ENCODE measurements around the gene SBK1.

The SBK1 gene

DNA sequence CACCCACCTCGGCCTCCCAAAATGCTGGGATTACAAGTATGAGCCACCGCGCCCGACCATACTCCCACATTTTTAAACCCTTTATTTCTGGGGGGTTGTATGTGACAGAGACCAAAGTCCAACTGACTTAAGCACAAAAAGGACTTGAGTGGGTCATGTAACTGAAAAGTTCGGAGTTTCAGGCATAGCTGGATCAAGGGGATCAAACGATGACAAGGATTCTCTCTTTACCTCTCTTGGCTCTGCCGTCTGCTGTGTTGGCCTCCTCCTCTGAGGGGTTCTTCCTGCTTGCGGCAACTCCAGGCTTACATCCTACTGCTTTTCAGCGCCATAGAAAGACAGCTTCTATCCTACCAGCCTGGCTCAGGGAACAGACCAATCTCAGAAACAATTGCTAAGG is 9.2 kb upstream of the SBK1 start:
- no peak for DNase-seq

DNA sequence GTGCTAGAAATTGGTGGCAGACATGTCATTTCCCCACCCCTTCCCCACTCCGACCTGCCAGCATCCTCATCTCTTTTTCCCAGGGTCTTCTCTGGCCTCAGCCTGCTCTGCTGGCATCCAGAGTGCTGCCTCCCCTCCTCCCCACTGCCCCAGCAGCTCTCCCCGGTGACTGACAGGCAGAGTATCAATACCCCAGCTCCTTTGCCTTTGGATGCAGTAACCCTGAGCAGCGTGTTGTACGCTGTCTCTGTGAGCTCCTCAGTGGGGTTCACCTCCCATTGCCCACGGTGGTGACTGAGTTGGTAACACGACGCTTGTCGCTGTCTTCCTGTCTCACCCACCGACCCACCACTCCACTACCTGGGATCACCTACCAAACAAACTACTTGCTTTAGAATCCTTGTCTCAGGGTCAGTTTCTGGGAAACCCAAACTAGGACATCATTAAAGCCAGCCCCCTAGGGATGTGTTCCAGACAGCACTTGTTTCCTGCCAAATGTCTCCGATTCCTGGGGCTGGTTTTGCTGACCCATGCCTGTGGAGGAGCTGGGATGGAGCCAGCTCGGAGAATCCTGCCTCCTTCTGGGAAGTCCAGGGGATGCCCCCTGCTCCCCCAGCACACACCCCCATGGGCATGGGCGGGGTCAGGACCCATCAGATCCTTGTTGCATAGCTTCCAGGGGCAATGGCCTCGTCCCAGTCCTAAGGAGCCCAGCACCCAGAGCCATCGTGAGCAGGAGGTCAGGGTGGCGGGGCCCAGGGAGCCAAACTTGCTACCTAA is 8.3 kb upstream of the SBK1 start:
- no peak for DNase-seq

DNA sequence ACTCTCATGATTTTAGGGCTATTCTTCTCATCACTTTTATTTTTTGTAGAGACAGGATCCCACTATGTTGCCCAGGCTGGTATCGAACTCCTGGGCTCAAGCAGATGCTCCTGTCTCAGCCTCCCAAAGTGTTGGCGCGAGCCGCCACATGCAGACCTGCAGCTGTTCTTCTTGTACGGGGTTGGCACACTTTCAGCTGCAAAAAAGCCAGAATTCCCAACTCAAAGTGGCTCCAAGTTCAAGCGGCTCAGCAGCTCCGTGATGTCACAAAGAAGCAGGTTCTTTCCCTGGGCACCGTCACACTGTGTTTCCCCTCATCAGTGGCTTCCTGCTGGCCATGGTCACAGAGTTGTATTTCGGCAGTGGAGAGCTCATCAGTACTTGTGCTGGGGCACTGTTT is 6.7 kb upstream of the SBK1 start:
- DNase-seq: no peak

DNA sequence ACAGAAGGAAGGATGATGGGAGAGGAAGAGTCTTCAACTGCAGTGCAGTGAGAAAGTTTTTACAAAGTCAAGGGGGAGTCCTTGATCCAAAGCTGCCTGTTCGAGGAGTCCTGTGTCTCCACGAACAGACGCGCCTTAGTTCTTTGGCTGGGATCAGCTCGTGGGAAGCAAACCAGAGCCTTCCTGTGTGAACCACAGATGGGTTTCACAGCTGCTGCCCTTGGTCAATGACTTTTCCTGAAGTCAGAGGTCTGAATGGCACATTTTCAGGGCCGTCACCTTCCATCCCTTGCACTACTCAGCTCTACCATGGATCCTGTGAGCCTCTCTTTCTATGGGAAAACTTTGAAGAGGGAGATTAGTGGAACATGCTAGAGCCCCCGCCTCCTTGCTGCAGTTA is 4.2 kb upstream of the SBK1 start:
- no peak for DNase-seq

DNA sequence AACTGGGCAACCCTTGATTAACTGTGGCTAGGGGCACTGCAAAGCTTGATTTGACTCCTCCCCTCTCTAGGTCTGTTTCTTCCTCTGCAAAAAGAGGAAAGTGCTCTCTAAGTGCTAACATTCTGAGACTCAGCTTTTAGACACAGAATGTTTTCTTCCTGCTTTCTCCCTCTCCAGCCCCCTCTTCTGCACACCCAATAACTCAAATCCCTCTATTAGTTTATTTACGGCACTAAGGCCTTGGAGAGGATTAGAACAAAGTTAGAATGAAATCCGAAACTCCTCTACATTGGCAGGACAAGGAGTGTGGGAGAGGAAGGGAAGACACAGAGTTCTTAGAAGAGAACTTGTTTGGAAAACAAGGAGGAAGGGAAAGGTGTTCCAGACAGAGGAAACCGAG is 3.3 kb upstream of the SBK1 start:
- DNase-seq: no peak

DNA sequence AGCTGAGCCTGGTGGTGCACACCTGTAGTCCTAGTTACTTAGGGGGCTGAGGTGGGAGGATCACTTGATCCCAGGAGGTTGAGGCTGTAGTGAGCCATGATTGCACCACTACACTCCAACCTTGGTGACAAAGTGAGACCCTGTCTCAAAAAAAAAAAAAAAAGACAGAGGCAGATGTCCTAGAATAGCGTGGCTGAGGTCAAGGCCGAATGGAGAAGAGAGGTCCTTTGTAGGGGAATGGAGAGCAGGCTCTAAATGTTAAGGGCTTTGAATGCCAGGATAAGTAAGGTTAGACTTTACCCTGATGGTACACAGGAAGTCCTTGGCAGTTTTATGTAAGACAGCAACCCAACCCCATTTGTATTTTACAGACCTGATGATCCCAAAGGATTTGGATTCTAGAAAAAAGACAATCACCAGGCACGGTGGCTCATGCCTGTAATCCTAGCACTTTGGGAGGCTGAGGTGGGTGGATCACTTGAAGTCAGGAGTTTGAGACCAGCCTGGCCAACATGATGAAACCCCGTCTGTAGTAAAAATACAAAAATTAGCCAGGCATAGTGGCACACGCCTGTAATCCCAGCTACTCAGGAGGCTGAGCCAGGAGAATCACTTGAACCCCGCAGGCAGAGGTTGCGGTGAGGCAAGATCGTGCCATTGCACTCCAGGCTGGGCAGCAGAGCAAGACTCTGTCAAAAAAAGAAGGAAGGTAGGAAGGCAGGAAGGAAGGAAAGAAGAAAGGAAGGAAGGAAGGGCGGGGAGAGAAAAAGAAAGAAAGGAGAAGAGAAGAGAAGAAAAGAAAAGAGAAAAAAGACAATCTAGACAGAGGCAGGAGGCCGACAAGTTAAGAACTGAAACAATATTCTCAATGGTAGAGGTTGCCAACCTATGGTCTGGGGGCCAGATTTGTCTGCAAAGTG is 2.1 kb upstream of the SBK1 start:
- no peak for DNase-seq

DNA sequence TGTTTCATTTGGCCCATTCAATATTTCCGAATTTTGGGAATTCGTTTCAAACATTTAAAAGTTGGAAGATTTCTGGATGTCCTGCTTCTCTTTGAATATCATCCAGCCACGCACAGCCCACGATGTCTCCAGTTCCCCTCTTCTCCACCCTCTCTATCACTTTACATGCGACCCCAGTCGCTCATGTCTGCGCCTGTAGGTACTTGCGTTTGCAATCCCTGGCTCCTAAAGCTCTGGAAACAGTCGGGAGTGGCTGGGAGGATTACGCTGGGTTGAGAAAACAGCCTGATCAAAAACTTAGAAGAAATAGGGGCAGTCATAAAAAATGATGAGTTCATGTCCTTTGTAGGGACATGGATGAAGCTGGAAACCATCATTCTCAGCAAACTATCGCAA is 1.5 kb upstream of the SBK1 start:
- no peak for DNase-seq

DNA sequence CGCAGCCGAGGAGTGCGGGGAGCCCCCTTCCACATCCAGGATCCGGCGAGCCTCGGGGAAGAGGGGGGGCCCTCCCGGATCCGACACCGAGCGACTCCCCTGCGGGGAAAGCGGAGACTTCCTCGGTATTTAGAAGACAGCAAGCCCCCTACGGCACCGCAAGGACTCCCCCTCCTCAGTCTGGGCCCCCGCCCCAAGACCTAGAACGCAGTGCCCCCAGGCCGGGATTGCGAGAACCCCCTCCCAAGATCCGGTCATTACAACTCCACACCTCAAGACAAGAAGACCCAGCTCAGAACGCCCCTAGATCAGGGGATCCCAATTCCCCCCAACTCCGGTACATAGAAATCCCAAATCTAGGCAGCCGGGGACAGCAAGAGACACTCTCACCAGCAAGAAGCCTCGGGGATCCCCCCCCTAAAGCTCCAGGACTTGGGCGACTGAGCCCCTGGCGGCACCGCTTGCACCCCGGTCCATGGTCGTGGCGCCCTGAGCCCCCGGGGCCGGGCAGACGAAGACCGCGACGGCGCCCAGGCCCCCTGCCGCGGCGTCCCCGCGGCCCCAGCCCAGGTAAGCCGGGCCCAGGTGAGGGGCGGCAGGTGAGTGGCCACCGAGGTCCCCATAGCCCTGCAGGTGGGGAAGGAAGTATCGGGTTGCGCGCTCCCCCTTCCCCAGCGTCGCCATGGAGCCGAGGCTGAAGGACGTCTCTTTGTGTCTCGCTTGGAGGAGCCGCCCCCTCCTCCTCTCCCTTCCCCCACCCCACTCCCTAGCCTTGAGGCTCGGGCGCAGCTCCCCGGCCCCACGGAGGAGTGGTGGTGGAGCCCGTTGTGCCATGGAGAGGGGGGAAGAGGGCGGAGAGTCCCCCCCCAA is 641 bp downstream of the SBK1 start:
- DNase-seq: no peak

DNA sequence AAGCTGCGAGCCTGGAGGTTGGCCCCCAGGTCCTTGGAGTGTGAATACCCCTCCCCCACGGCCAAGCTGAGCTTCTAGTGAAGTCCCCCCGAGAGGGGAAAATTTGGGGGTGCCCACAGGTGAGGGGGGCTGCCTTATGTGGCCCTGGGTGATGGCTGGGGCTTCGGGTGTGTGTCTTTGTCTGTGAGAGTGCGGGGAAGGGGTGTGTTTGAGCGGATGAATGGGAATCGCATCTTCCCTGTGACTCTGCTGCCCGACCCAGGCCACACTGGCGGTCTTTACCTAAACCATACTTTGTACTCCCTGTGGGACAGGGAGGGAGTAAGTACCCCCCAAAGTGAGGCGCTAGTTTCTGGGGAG is 1.3 kb downstream of the SBK1 start:
- no peak for DNase-seq

DNA sequence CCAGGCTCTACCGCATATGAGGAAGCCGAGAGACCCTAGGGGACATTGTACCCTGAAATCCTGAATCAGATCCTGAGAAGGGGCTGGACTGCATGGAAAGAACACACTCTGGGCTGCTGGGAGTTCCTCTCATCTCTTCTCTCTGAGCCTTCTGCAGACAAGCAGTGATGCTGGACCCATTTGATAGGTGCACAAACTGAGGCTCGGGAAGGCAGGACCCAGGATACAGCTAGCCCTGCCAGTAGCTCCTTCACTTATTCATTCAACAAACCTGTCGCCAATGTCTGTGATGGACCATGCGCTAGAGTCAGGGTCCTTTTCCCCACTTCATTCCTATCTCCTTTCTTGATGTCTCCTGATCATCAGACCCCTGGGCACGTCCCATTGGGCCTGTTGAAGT is 1.9 kb downstream of the SBK1 start:
- no peak for DNase-seq

DNA sequence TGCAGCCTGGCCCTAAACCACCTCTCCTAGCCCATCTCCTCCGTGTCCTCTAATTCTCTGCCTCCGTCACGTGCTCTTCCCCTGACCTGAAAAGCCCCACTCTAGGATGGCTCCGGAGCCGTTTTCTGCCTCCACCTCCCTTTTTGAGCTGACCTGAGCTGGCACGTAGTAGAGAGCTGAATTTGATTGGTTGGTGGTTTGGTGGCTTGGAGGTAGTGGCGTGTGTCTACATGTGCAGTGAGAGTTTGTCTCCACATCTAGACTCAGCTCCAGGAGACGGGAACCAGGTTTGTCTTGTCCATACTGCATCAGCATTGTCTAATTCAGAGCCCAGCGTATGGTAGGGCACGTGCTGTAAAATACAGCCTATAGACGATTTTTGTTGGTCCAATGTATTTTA is 3.0 kb downstream of the SBK1 start:
- DNase-seq: no peak

DNA sequence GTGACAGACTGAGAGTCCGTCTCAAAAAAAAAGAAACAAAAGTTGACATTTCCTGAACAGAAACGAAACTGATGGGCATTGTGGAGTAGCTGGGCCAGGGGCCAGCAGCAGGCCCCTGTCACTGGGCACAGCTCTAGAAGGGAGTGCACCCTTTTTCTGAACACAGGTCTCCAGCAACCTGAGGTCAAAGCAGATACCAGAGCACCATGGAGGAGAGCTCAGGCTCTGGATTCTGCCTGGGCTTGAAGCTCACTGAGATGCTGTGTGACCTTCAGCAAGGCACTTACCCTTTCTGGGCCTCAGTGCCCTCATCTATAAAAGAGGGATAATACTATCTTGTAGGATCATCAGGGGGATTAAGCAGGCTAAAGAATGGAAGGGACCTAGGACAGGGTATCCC is 5.0 kb downstream of the SBK1 start:
- no peak for DNase-seq

DNA sequence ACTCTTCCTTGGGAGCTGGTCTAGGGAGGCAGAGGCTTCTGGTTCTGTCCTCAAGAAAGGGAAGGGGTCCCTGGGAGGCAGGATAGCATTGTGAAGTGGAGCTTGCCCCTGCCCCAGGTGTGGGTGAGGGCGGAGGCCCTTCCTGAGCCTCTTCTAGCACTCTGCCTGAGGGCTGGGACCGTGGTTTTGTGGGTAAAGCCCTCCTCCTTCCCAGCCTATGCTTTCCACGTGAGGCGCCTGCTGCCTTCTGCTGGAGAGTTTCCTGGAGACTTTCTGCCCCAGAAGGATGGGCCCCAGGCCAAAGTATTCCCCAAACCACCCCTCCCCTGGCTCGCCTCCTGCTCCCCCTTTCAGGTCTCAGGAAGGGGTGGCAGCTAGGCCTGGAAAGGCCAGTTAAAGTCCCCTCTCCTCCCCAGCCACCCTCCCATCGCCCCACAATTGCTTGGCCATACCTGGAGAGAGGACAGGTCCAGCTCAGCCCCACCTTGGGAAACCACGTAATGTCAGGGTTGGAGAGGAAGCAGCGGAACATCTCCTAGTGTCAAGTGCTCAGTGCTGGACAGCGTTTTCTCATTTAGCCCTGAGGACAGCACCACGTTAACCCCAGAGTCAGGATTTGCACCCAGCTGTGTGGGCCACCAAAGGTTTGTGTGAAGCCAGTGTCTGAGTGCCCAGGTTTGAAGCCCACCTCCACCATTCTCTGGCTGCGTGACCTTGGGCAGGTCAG is 5.6 kb downstream of the SBK1 start:
- no peak for DNase-seq

DNA sequence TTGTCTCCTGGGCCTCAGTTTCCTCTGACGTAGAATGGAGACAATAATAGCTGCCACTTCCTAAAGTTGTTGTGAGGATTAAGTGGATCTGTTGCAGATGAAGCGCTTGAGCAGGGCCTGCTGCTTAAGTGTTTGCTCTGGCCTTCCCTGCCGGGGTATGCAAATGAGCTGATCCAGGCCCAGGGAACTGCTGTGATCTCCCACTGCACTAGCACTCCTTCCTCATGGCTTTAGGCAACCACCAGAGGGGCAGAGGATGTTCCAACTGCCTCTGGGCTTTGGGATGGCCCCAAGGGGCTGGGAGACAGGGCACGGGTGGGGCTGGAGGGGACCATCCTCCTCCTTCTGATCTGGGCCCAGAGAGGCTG is 6.2 kb downstream of the SBK1 start:
- no peak for DNase-seq

DNA sequence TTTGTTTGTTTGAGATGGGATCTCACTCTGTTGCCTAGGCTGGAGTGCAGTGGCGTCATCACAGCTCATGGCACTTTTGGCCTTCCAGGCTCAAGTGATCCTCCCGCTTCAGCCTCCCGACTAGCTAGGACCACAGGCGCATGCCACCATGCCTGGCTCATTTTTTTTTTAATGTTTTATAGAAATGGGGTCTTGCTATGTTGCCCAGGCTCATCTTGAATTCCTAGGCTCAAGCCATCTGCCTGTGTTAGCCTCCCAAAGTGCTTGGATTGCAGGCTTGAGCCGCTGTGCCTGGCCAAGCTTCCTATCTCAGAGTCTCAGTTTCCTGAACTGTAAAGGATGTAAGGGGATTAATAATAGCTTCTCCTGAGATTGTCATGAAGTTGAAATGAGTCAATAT is 8.0 kb downstream of the SBK1 start:
- no peak for DNase-seq

DNA sequence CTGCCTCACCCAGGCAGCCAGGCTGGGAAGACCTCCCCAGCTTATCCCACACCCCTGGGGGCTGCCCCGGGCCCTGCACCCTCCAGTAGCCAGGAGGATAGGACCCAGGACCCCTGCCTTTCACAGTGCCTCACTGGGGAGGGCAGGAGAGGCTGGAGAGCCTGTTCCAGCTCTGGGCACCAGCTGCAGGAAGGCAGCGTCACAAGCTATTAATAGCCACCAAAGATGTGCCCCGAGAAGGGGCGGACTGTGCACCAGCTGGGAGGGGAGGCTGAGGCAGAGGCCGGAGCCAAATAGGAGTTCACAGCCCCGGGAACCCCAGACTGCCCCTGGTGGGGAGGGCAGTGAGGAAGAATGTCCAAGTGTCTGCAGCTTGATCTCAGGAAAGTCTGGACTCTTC is 8.8 kb downstream of the SBK1 start:
- DNase-seq: no peak

DNA sequence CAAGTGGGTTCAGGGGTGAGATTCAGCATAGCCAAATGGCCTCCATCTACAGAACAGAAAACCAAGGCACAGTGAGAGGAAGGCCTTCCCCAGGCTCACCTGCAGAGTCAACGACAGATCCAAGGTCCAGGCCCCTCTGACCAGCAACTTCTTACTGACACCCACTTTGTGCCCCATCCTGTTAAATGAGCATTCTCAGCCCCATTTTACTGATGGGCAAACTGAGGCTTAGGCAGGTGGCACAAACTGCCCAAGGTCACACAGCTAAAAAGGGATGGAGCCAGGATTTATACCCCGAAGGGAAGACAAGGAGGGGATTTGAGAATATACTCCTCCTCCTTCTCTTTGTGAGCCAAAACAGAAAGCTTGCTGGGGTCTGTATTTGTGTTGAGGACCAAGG is 9.3 kb downstream of the SBK1 start:
- DNase-seq: no peak

DNA sequence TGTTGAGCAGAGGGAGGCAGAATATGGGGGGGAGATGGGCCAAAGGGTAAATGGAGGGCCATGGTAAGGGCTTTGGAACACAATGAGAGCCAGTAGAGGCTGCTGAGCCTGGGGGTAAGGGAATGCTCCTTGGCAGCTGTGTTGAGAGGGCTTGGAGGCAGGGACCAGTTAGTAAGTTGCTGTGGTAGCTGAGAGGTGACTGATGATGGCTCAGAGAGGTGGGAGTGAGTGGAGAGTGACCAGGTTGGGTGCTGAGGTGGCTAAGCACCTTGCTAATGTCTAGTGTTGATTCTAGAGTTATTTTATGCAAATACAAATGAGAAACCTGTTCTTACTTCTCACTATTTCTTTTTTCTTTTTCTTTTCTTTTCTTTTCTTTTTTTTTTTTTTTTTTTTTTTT is 10.8 kb downstream of the SBK1 start:
- DNase-seq: no peak

DNA sequence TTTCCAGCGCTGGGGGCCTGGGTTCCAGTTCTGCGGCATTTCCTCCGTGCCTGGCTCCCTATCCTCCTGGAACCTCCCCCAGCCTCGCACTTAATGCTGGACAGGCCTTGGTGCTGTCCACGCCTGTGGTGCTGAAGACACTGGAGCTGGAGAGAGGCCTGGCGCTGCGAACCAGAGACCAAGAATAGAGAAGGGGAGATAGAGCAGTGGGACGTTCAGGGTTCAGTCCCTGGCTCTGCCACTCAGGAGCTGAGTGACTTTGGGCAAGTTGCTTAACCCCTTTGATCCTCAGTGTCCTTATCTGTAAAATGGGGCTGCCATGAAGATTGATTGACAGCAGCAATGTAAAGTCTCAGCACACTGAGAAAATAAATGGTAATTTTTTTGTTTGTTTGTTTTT is 11.9 kb downstream of the SBK1 start:
- DNase-seq: no peak

DNA sequence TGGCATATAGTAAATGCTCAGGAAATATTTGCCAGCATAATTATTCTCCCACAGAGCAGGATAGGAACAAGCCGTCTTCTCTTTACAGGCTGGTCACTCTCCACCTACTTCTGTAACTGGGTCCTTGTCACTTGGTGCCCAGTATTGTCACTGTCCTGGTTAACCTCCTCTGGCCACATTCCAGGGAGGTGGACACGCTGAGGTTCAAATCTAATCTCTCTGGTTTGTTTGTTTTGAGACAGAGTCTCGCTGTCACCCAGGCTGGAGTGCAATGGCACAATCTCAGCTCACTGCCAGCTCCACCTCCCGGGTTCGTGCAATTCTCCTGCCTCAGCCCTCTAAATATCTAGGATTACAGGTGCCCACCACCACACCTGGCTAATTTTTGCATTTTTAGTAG is 15.6 kb downstream of the SBK1 start:
- no peak for DNase-seq

DNA sequence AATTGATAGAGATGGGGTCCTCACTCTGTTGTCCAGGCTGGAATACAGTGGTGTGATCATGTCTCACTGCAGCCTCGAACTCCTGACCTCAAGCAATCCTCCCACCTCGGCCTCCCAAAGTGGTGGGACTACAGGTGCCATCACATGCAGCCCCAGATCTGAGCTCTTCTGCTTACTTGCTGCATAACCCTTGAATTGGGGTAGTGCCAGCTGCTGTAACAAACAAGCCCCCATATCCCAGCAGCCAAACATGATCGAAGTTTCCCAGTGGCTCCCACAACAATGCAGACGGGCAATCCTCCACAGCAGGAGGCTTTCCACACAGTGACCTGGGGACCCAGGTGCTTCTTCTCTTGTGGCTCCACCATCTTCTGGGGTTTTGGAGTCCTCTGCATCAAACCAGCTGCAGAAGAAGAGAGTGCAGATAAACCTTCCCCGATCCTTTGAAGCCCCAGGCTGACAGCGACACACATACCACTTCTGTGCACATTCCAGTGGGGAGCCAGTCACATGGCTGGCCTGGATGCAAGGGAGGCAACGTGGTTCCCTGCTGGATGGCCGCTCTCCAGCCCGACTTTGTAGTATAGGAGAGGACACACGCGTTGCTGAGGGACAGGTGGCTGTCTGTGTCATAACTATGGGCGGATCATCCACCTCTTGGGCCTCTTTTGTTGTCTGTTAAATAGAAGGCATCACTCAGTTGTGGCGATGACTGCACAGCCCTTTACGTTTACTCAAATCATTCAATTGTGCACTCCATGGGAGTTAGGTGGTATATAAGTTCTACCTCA is 16.7 kb downstream of the SBK1 start:
- DNase-seq: no peak

DNA sequence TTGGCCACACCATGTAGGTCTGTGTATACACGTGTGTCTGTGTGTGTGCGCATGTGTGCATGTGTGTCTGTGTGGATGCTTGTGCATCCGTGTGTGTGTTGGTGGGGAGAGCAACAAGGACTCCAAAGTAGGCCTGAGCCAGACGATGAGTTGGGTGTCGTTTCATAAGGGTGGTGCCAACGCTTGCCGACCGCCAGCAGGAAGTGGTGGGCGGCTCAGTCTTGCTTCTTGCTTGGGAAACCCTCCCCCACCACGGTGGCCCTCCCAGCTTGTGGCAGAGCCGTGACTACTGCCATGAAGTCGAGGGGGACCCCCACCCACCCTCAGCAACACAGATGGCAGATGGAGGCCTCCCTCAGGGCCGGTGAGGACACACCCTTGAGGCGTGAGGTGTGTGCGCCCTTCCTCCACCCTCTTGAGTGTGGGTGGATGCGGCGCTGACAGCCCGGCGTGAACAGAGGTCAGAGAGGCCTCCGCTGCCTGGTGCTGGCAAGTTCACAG is 17.5 kb downstream of the SBK1 start:
- DNase-seq: no peak
